Thyroid gland (tissue), 4 donors: Measurements from ENCODE around the gene UBR7. TPM values are rescaled to one million over a fixed set of nuclear protein-coding genes. Genes with fewer than 3 reads are reported as not detected.
A peak's percentile ranks its signal among the peaks of the same experiment; 100 is the strongest.

ENCODE experiments used
- DNase-seq, 2 donors: peaks; one replicate each; pipeline ENCODE4 v3.0.0-alpha.2; 2019
- H3K27ac ChIP-seq, 3 donors: fragments of 200-600 bp; sonication (generic); 1 replicate in 2 of 3; 2 replicates in 1 of 3; pipeline ENCODE4 v1.5.1; 2016 to 2019; ENCODE audit warnings: mild to moderate bottlenecking in 1 of 3, moderate library complexity in 1 of 3
- H3K27me3 ChIP-seq: fragments of 200-600 bp; sonication (generic); one replicate; pipeline ENCODE4 v1.5.1; 2019
- H3K36me3 ChIP-seq, 2 donors: fragments of 200-600 bp; sonication (generic); one replicate each; pipeline ENCODE4 v1.5.1; 2016 to 2019
- H3K4me1 ChIP-seq, 2 donors: fragments of 200-600 bp; sonication (generic); one replicate each; pipeline ENCODE4 v1.5.1; 2017 to 2019
- H3K4me3 ChIP-seq, 3 donors: fragments of 200-600 bp; sonication (generic); replicated peaks in 1 of 3; 1 replicate in 2 of 3; 2 replicates in 1 of 3; pipeline ENCODE4 v1.5.1; 2016; ENCODE audit warnings: mild to moderate bottlenecking in 1 of 3
- H3K9me3 ChIP-seq: fragments of 200-600 bp; sonication (generic); one replicate; pipeline ENCODE4 v1.5.1; 2017
- POLR2A ChIP-seq, 2 donors: fragments of 450-650 bp; IDR thresholded peaks; one replicate each; pipeline ENCODE4 v1.6.1; 2017; ENCODE audit warnings: antibody characterized with exemption in 2 of 2, mild to moderate bottlenecking in 2 of 2, moderate library complexity in 1 of 2
- WGBS, 2 donors: methylation state at CpG; one replicate each; pipeline ENCODE4 v1.1.5; 2017; 5-methylcytosine and 5-hydroxymethylcytosine counted together
- intact Hi-C: fragments of 100-400 bp; cut with DNase I; formaldehyde crosslinking; loops from one replicate; pipeline ENCODE4 v1.15.1; 2023
- total RNA-seq, 4 donors: library from RNA; depleted of rRNA; stranded (reverse); fragments of >200 nt; gene quantifications; one replicate each; pipeline ENCODE4 v1.2.3, GENCODE V29; 2016
- TF ChIP-seq, protein P1 (sequence below), 6 experiments: fragments of 200-600 bp in 3 of 6; fragments of 450-650 bp in 3 of 6; sonication (generic) in 3 of 6; IDR thresholded peaks; one replicate each; pipeline ENCODE4 v1.5.1; 2016 to 2019; ENCODE audit warnings: antibody characterized with exemption in 6 of 6, mild to moderate bottlenecking in 2 of 6, inconsistent platforms in 1 of 6, moderate library complexity in 1 of 6

Gene UBR7
- total RNA-seq, 4 donors from 2014 or later = 29.0 to 52.0 (median 36.9) TPM

DNA sequence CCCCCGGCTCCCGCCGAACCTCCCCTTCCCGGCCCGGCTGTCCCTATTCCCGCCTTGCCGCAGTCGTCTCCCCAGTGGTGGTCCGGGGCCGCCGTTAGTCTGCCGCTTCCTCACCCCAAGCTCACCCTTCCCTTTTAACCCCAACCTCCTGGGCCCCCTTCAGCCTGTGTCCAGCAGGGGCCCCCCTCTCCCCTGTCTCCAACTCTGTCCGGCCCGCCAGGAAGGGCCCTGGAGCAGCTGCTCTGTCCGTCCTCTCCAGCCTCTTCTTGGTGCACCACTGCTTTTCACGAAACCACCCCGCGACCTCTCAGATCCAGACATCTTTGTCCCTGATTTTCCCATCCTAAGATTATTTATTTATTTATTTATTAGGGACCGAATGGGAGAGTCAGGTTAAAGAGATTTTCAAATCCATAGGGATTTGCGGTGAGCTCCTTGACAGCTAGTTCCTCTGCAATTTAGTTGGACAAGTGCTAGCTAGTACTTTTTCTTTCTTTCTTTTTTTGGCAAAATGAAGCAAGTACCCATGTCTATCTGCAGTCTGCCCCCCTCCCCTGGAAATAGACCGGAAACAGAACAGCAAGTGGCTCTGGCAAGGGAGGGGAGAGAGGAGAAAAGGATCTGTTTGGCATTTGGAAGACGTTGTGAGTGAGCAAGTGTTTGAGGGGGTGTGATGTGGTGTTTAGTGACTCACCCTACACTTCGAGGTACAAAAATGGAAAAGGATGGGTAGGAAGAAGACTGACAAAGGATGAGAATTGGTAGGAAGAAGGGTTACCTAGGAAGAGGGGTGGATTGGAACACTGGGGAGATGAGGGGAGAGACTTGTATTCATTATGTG is 632 bp downstream of the UBR7 start:
- H3K9me3 ChIP-seq = no peaks in the 10 kb centered on the region
- peak overlapping the region; percentile 42 to 87 (median 75) for H3K4me3 ChIP-seq
- H3K27ac ChIP-seq = peak overlapping the region in 2 of 3 donors; percentile 28 to 55
- peak; percentile 52 to 57 for DNase-seq
- TF ChIP-seq, protein P1, sequence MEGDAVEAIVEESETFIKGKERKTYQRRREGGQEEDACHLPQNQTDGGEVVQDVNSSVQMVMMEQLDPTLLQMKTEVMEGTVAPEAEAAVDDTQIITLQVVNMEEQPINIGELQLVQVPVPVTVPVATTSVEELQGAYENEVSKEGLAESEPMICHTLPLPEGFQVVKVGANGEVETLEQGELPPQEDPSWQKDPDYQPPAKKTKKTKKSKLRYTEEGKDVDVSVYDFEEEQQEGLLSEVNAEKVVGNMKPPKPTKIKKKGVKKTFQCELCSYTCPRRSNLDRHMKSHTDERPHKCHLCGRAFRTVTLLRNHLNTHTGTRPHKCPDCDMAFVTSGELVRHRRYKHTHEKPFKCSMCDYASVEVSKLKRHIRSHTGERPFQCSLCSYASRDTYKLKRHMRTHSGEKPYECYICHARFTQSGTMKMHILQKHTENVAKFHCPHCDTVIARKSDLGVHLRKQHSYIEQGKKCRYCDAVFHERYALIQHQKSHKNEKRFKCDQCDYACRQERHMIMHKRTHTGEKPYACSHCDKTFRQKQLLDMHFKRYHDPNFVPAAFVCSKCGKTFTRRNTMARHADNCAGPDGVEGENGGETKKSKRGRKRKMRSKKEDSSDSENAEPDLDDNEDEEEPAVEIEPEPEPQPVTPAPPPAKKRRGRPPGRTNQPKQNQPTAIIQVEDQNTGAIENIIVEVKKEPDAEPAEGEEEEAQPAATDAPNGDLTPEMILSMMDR (IDR thresholded peaks at IDR 0.05) = peak in 4 of 6 experiments; percentile 1 to 50 (median 38)
- TF ChIP-seq POLR2A (IDR thresholded peaks at IDR 0.05) = no peak
- H3K36me3 ChIP-seq = peaks cover 8 to 9% of the 10 kb centered on the region in 2 donors
- no peaks in the 10 kb centered on the region for H3K27me3 ChIP-seq
- intact Hi-C loops = no loop called here
- 1% methylated on average over 23 of the region's 23 CpGs for WGBS, 2 donors
- H3K4me1 ChIP-seq = peaks cover 12 to 15% of the 10 kb centered on the region in 2 donors

- WGBS, 2 donors = 85 to 87% methylated on average over 3 of the region's 3 CpGs
- no peak for TF ChIP-seq POLR2A (IDR thresholded peaks at IDR 0.05)
- TF ChIP-seq, protein P1 (IDR thresholded peaks at IDR 0.05) = no peak
- intact Hi-C loops = no loop called here
Measured at GRCh38 chr14:93212432-93212831, 5.4 kb downstream of the UBR7 start.

DNA sequence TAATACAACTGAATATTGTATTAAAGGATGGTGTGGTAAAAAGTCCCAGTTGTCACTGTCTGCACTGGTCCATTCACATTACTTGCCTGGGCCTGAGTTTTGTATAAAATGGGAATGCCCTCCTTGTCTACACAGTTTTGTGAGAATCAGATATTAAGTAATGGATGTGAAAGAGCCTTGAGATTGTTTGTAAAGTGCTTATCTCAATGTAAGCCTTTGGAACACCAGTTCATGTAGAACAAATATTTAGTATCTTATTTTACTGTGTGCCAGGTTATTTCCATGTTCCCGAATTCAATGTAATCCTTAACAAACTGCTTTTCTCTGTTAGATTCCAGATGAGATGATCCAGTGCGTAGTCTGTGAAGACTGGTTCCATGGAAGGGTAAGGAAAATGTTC is 7.5 kb downstream of the UBR7 start:
- no peaks in the 10 kb centered on the region for H3K4me1 ChIP-seq
- WGBS, 2 donors = 93 to 96% methylated on average over 2 of the region's 2 CpGs
- DNase-seq = no peak
- no peaks in the 10 kb centered on the region for H3K9me3 ChIP-seq
- no peaks in the 10 kb centered on the region for H3K27me3 ChIP-seq
- TF ChIP-seq, protein P1 (IDR thresholded peaks at IDR 0.05) = no peak
- TF ChIP-seq POLR2A (IDR thresholded peaks at IDR 0.05) = no peak
- peaks cover 35 to 64% of the 10 kb centered on the region in 2 donors for H3K36me3 ChIP-seq
- intact Hi-C loops = no loop called here
- no peak overlapping the region for H3K27ac ChIP-seq
- H3K4me3 ChIP-seq = no peak overlapping the region

More at GRCh38 chr14:93212432-93212831, 5.4 kb downstream of the UBR7 start:
- H3K27me3 ChIP-seq = no peaks in the 10 kb centered on the region
- peaks cover 25 to 47% of the 10 kb centered on the region in 2 donors for H3K36me3 ChIP-seq
- peaks cover 4 to 6% of the 10 kb centered on the region in 2 donors for H3K4me1 ChIP-seq
- no peak overlapping the region for H3K27ac ChIP-seq
- no peak for DNase-seq
- H3K4me3 ChIP-seq = no peak overlapping the region
- H3K9me3 ChIP-seq = no peaks in the 10 kb centered on the region

DNA sequence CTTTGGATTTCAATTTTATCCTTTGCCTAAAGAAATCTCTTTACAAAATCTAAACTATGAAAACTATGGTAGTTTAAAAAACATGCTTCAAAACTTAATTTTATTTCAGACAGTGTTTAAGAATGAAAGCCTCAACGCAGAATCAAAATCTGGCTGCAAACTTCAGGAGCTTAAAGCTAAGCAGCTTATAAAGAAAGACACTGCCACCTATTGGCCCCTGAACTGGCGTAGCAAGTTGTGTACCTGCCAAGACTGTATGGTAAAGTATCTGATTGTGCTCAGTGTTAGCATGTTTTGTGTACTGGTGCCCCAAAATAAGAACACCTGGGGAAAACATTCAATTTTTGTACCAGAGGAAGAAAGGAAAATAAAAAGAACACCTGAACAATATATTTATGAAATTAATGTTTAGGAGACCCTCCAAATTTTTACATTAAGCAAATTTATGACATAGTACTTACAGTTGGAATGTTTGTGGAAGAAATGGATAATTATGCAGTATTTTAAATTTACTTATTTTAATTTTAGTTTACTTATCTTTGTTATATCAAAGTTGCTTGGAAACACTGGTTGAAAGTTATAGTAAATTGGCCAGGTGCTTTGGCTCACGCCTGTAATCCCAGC is 12.2 kb downstream of the UBR7 start:
- TF ChIP-seq POLR2A (IDR thresholded peaks at IDR 0.05) = no peak
- TF ChIP-seq, protein P1 (IDR thresholded peaks at IDR 0.05) = peak in 3 of 6 experiments; percentile 18 to 42 (median 19)
- no peaks in the 10 kb centered on the region for H3K4me1 ChIP-seq
- peaks cover 43 to 69% of the 10 kb centered on the region in 2 donors for H3K36me3 ChIP-seq
- H3K27me3 ChIP-seq = no peaks in the 10 kb centered on the region
- peak; percentile 21 to 34 for DNase-seq
- intact Hi-C loops = no loop called here
- no peak overlapping the region for H3K27ac ChIP-seq
- no peak overlapping the region for H3K4me3 ChIP-seq
- WGBS, 2 donors = 61 to 66% methylated on average over 3 of the region's 3 CpGs
- H3K9me3 ChIP-seq = no peaks in the 10 kb centered on the region

DNA sequence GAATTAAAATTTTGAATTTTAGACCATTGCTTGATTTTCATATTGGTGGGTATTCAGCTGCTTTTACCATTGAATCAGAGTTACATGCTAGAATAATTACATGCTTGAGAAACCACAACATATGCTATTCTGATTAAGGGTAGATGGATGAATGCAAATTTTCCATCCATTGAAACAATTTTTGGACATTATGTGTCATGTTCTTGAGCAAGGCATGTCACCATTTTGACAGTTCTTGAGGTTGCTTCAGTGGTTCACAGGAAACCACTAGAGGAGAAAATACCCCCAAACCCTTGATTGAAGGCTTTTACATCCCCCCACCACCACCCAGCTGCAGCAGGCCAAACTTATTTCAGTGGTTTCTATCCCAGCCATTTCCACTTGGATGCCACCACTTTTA is 13.5 kb downstream of the UBR7 start:
- H3K36me3 ChIP-seq = peaks cover 38 to 58% of the 10 kb centered on the region in 2 donors

More for the DNA sequence above, 13.5 kb downstream of the UBR7 start:
- Histone ChIP-seq H3K4me3 (no peak overlapping the region), H3K4me1 (no peaks in the 10 kb centered on the region), H3K9me3 (no peaks in the 10 kb centered on the region), H3K27me3 (no peaks in the 10 kb centered on the region), H3K27ac (no peak overlapping the region)
- TF ChIP-seq, protein P1 (IDR thresholded peaks at IDR 0.05) = no peak
- TF ChIP-seq POLR2A (IDR thresholded peaks at IDR 0.05) = no peak
- intact Hi-C loops = no loop called here
- DNase-seq = no peak
